KMS-11 (cell line): ENCODE results near the gene NLRC3.

Source experiments
- H2AFZ ChIP-seq: fragments of 200-600 bp; sonication (generic); 2 replicates; pipeline ENCODE4 v1.6.1; 2016; ENCODE audit warnings: antibody characterized with exemption, mixed run types, low read depth
- H3K27ac ChIP-seq: fragments of 200-600 bp; sonication (generic); 2 replicates; pipeline ENCODE4 v1.6.1; 2016; ENCODE audit warnings: mild to moderate bottlenecking, mixed run types
- H3K27me3 ChIP-seq: fragments of 200-600 bp; sonication (generic); 2 replicates; pipeline ENCODE4 v1.6.1; 2017; ENCODE audit warnings: mild to moderate bottlenecking, low read depth, mixed run types, moderate library complexity; ENCODE audit not compliant: insufficient read depth
- H3K36me3 ChIP-seq: fragments of 200-600 bp; sonication (generic); 2 replicates; pipeline ENCODE4 v1.6.1; 2017; ENCODE audit warnings: mild to moderate bottlenecking, mixed run types; ENCODE audit not compliant: insufficient read depth
- H3K4me1 ChIP-seq: fragments of 200-600 bp; sonication (generic); 2 replicates; pipeline ENCODE4 v1.6.1; 2016; ENCODE audit warnings: mild to moderate bottlenecking, low read depth, mixed run types; ENCODE audit not compliant: poor library complexity, severe bottlenecking
- H3K4me2 ChIP-seq: fragments of 200-600 bp; sonication (generic); 2 replicates; pipeline ENCODE4 v1.7.0; 2016; ENCODE audit warnings: mild to moderate bottlenecking, mixed run types
- H3K4me3 ChIP-seq: fragments of 200-600 bp; sonication (generic); IDR thresholded peaks from 2 replicates; pipeline ENCODE4 v1.6.1; 2017; ENCODE audit warnings: low read depth, low read length, mixed read lengths; ENCODE audit not compliant: insufficient read depth
- H3K79me2 ChIP-seq: fragments of 200-600 bp; sonication (generic); 2 replicates; pipeline ENCODE4 v1.6.1; 2016; ENCODE audit warnings: low read depth, mixed run types; ENCODE audit not compliant: insufficient read depth
- H3K9ac ChIP-seq: fragments of 200-600 bp; sonication (generic); 2 replicates; pipeline ENCODE4 v1.6.1; 2016; ENCODE audit warnings: mild to moderate bottlenecking, mixed run types
- H4K20me1 ChIP-seq: fragments of 200-600 bp; sonication (generic); 2 replicates; pipeline ENCODE4 v1.6.1; 2016; ENCODE audit warnings: mild to moderate bottlenecking, mixed run types; ENCODE audit not compliant: insufficient read depth
- CTCF ChIP-seq: fragments of 200-600 bp; sonication (generic); conservative IDR thresholded peaks from 2 replicates; pipeline ENCODE4 v1.6.1; 2017; ENCODE audit warnings: low read depth, mild to moderate bottlenecking, antibody characterized with exemption, low read length, moderate library complexity, mixed read lengths

Gene NLRC3

GRCh38 chr16:3566990-3567389 lies 10.2 kb downstream of the NLRC3 start:
- H3K4me1 ChIP-seq: no peaks in the 10 kb centered on the region
- no peaks in the 10 kb centered on the region for H3K27me3 ChIP-seq
- H2AFZ ChIP-seq: no peak overlapping the region
- no peak for TF ChIP-seq CTCF
- H3K27ac ChIP-seq: no peak overlapping the region
- no peak overlapping the region for H3K4me3 ChIP-seq
- no peak overlapping the region for H3K4me2 ChIP-seq
- no peaks in the 10 kb centered on the region for H3K36me3 ChIP-seq
- no peaks in the 10 kb centered on the region for H3K79me2 ChIP-seq
- H4K20me1 ChIP-seq: no peaks in the 10 kb centered on the region
- H3K9ac ChIP-seq: no peak overlapping the region

GRCh38 chr16:3564889-3565141 lies 12.4 kb downstream of the NLRC3 start:
- Histone ChIP-seq H4K20me1 (no peaks in the 10 kb centered on the region), H3K27me3 (no peaks in the 10 kb centered on the region), H3K79me2 (no peaks in the 10 kb centered on the region), H3K27ac (no peak overlapping the region), H3K4me3 (no peak overlapping the region), H3K9ac (no peak overlapping the region), H2AFZ (no peak overlapping the region), H3K4me1 (no peaks in the 10 kb centered on the region), H3K36me3 (no peaks in the 10 kb centered on the region), H3K4me2 (no peak overlapping the region)
- TF ChIP-seq CTCF: no peak

GRCh38 chr16:3564130-3564888 lies 12.9 kb downstream of the NLRC3 start:
- H3K4me1 ChIP-seq: no peaks in the 10 kb centered on the region
- no peak overlapping the region for H3K4me3 ChIP-seq
- no peaks in the 10 kb centered on the region for H4K20me1 ChIP-seq

GRCh38 chr16:3562914-3563480 lies 14.2 kb downstream of the NLRC3 start:
- TF ChIP-seq CTCF: no peak
- no peak overlapping the region for H3K4me3 ChIP-seq
- no peaks in the 10 kb centered on the region for H3K27me3 ChIP-seq
- H2AFZ ChIP-seq: no peak overlapping the region
- H3K36me3 ChIP-seq: no peaks in the 10 kb centered on the region
- no peak overlapping the region for H3K27ac ChIP-seq
- H3K4me2 ChIP-seq: no peak overlapping the region
- H3K4me1 ChIP-seq: no peaks in the 10 kb centered on the region
- H3K9ac ChIP-seq: no peak overlapping the region
- H4K20me1 ChIP-seq: no peaks in the 10 kb centered on the region
- no peaks in the 10 kb centered on the region for H3K79me2 ChIP-seq

More at GRCh38 chr16:3564130-3564888, 12.9 kb downstream of the NLRC3 start:
- Histone ChIP-seq H3K36me3 (no peaks in the 10 kb centered on the region), H3K79me2 (no peaks in the 10 kb centered on the region), H3K4me2 (no peak overlapping the region), H3K27me3 (no peaks in the 10 kb centered on the region), H2AFZ (no peak overlapping the region), H3K27ac (no peak overlapping the region), H3K9ac (no peak overlapping the region)
- TF ChIP-seq CTCF: no peak
